GM10248 (cell line): ENCODE data around the gene NTRK3.

Source experiments
- CTCF ChIA-PET: fragments of 300-600 bp; sonication (Branson Sonifier 250); formaldehyde crosslinking; extraction: SDS; loops from one replicate; lab custom pipeline; 2021; ENCODE audit warnings: antibody characterized with exemption; lab: Yijun Ruan, JAX
- POLR2A ChIA-PET: fragments of 350-650 bp; sonication (Branson Sonifier 250); formaldehyde crosslinking; extraction: SDS; loops from one replicate; lab custom pipeline; 2020; ENCODE audit warnings: antibody characterized with exemption; lab: Yijun Ruan, JAX
- DNase-seq: peaks from one replicate; pipeline ENCODE4 v3.0.0; 2012; ENCODE audit errors: extremely low spot score
- CTCF ChIP-seq: IDR thresholded peaks from 2 replicates; pipeline ENCODE4 v1.5.1; 2012; ENCODE audit warnings: mild to moderate bottlenecking, low read depth; ENCODE audit errors: extremely low read depth, missing control alignments, control extremely low read depth

NTRK3 gene

GRCh38 chr15:87943626-87944025 is 312.9 kb downstream of the NTRK3 start:
- CTCF ChIA-PET, result interaction anchor here (0.9 to 1.7 kb wide), 3 partner anchors 9 to 27 kb away, joined by 3 read pairs; no protein-coding TSS in a partner anchor
- no peak for TF ChIP-seq CTCF
- DNase-seq, result no peak
- POLR2A ChIA-PET, result no interaction called here

DNA sequence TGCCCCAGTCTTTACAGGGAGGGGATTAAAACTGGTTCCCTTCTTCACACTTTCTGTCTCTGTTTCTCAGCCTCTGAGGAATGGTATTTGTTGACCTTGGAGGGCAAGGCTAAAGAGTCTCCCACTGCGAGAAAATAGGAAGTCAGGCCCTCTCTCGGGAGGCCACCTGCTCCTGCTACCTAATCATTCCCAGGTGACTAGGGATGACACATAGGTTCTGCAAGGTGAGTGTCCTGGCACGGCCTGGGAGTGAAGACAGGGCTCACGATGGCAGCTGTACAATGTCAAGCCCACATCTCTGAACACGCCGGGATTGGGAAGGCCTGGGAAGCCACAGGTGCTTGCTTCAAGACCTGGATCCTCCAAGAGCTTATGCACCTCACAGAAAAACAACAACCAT is 314.2 kb downstream of the NTRK3 start:
- ChIA-PET POLR2A (no interaction called here), CTCF (interaction anchor here (1.5 to 1.7 kb wide), 2 partner anchors 21 to 25 kb away, joined by 3 read pairs; no protein-coding TSS in a partner anchor)
- no peak for DNase-seq
- no peak for TF ChIP-seq CTCF

DNA sequence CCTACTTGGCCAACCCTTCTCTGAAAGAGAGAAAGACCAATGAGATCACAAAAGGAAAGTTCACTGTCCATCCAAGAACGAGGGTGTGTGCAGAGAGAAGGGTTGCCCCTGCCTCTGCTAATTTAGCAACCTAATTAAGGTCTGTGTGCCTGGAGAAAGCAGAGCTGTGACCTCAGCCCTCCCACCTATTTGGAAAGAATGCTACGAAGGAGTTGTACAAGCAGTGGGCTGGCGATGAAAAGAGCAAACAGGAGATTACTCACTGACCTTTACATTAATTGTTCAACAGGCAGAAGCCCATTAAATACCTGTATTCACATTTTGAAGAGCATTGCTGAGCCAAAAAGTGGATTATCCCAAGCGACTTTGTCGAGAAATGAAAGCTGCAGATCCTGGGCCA is 314.9 kb downstream of the NTRK3 start:
- no peak for DNase-seq
- POLR2A ChIA-PET, result no interaction called here
- CTCF ChIA-PET, result no interaction called here
- TF ChIP-seq CTCF, result no peak

GRCh38 chr15:87940768-87941167 is 315.8 kb downstream of the NTRK3 start:
- ChIA-PET CTCF (no interaction called here), POLR2A (no interaction called here)
- no peak for DNase-seq
- TF ChIP-seq CTCF, result no peak

DNA sequence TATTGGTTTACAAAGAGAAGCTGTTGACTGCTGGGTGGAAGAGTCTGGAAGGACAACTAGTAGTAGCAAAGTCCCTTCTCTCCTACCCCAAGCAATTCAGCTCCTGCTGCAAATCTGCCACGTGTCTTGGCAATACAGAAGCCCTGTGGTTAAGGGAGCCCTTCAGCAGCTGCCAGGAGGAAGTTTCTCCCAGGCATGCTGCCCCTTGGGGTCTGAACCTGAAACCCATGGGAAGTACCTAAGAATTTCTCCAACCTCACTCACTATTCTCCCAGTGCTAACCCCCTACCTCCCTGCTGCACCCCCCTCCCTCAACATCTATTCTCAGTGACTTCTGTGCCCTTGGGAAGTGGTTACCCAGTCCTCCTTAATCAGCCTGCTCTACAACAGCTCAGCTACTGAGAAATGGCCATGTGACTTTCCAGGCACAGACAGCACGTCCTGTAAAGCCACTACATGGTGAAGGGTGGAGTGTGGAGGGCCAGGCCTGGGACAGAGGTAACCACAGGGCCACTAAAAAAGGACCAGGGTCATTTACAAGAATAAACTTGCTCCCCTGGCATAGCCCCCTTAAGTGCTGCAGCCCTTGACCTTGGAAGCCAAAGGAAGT is 316.6 kb downstream of the NTRK3 start:
- POLR2A ChIA-PET, result no interaction called here
- no peak for DNase-seq

GRCh38 chr15:87938031-87938430 is 318.5 kb downstream of the NTRK3 start:
- CTCF ChIA-PET, result no interaction called here
- TF ChIP-seq CTCF, result no peak
- POLR2A ChIA-PET, result no interaction called here
- DNase-seq, result no peak

More for the DNA sequence above, 316.6 kb downstream of the NTRK3 start:
- TF ChIP-seq CTCF, result no peak
- CTCF ChIA-PET, result no interaction called here

DNA sequence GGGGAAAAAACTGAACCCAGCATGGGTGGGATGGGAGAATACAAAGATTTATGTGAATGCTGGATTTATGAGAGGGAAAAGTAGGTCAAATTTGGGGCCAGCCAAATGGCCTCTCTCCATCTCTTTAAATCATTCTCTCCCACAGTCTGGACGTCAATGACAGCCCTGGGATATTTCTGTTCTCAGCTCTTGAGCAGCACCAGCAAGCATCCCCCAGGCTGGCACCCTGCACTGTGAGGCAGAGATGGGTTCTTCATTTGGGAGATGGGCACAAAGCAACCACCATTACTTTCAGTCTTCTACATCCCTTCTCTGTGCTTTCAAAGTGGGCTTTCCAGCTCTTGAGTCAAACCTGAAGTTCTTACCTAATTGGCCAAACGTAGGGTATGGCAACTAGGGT is 321.0 kb downstream of the NTRK3 start:
- ChIA-PET POLR2A (no interaction called here), CTCF (no interaction called here)
- TF ChIP-seq CTCF, result no peak
- no peak for DNase-seq
